ENCODE data around the gene MANEAL.

- no peak for TF ChIP-seq EZH2phosphoT487 (IDR thresholded peaks at IDR 0.05; ENCODE audit: insufficient read depth, low read depth)
- no peak for TF ChIP-seq EZH2 (IDR thresholded peaks at IDR 0.05; ENCODE audit: insufficient read depth, poor library complexity, severe bottlenecking)
Measured at GRCh38 chr1:37778654-37779053, 15.0 kb upstream of the MANEAL start.

All from GM23248 (cell line).